HG03135 (cell line): ENCODE results near the gene REC114.
"Not testable (repeated sequence)": the region's sequence is repeated elsewhere in the genome, so short reads cannot be mapped to it uniquely, and the experiment has no call there.

Experiments
- ATAC-seq: cut with Tn5 transposase; IDR thresholded peaks from one replicate; pipeline ENCODE4 v1.9.1; 2021; ENCODE audit warnings: mild to moderate bottlenecking, moderate library complexity; ENCODE audit not compliant: unreplicated experiment

REC114 gene

GRCh38 chr15:73573037-73573436, 130.1 kb downstream of the REC114 start:
- ATAC-seq, result no peak

- ATAC-seq, result no peak
These were observed 130.6 kb downstream of the REC114 start for GRCh38 chr15:73573572-73573971.

GRCh38 chr15:73575636-73576247, 132.8 kb downstream of the REC114 start:
- no peak for ATAC-seq

GRCh38 chr15:73577593-73577992, 134.6 kb downstream of the REC114 start:
- not testable (repeated sequence) for ATAC-seq

GRCh38 chr15:73578026-73578425, 135.1 kb downstream of the REC114 start:
- ATAC-seq, result no peak

- ATAC-seq, result no peak
These were observed 140.0 kb downstream of the REC114 start for GRCh38 chr15:73582851-73583379.

- no peak for ATAC-seq
These were observed 140.6 kb downstream of the REC114 start for GRCh38 chr15:73583544-73583943.

- ATAC-seq, result no peak
These were observed 141.9 kb downstream of the REC114 start for GRCh38 chr15:73584699-73585420.

- ATAC-seq, result no peak
These were observed 143.1 kb downstream of the REC114 start for GRCh38 chr15:73585871-73586654.

- no peak for ATAC-seq
These were observed 146.8 kb downstream of the REC114 start for GRCh38 chr15:73589766-73590165.

GRCh38 chr15:73590263-73590662, 147.3 kb downstream of the REC114 start:
- ATAC-seq, result no peak

- no peak for ATAC-seq
These were observed 150.5 kb downstream of the REC114 start for GRCh38 chr15:73593304-73594074.

- no peak for ATAC-seq
These were observed 151.1 kb downstream of the REC114 start for GRCh38 chr15:73594109-73594508.

GRCh38 chr15:73596174-73596573, 153.2 kb downstream of the REC114 start:
- ATAC-seq, result no peak

GRCh38 chr15:73597036-73597638, 154.2 kb downstream of the REC114 start:
- ATAC-seq, result no peak

- ATAC-seq, result no peak
These were observed 155.7 kb downstream of the REC114 start for GRCh38 chr15:73598530-73599160.

- no peak for ATAC-seq
These were observed 157.0 kb downstream of the REC114 start for GRCh38 chr15:73599934-73600333.

GRCh38 chr15:73600413-73601335, 157.7 kb downstream of the REC114 start:
- no peak for ATAC-seq
